ENCODE results near the gene TRPC4AP. TPM values are rescaled to one million over a fixed set of nuclear protein-coding genes. Genes with fewer than 3 reads are reported as not detected.

TRPC4AP gene
- polyA plus RNA-seq, 3 donors = 67.0 to 69.7 (median 68.9) TPM

GRCh38 chr20:34990231-34990630 lies 102.4 kb downstream of the TRPC4AP start:
- DNase-seq (ENCODE audit: low read depth in 3 of 3, low spot score in 2 of 3) = no peak

GRCh38 chr20:34989670-34990069 lies 102.9 kb downstream of the TRPC4AP start:
- DNase-seq (ENCODE audit: low read depth in 3 of 3, low spot score in 2 of 3) = no peak

GRCh38 chr20:34989118-34989517 lies 103.5 kb downstream of the TRPC4AP start:
- no peak for DNase-seq (ENCODE audit: low read depth in 3 of 3, low spot score in 2 of 3)

- no peak for DNase-seq (ENCODE audit: low read depth in 3 of 3, low spot score in 2 of 3)
These were observed 104.4 kb downstream of the TRPC4AP start for GRCh38 chr20:34988191-34988540.

- DNase-seq (ENCODE audit: low read depth in 3 of 3, low spot score in 2 of 3) = no peak
These were observed 105.1 kb downstream of the TRPC4AP start for GRCh38 chr20:34987288-34988190.

- no peak for DNase-seq (ENCODE audit: low read depth in 3 of 3, low spot score in 2 of 3)
These were observed 106.0 kb downstream of the TRPC4AP start for GRCh38 chr20:34986311-34987287.

- no peak for DNase-seq (ENCODE audit: low read depth in 3 of 3, low spot score in 2 of 3)
These were observed 106.9 kb downstream of the TRPC4AP start for GRCh38 chr20:34985461-34986310.

- no peak for DNase-seq (ENCODE audit: low read depth in 3 of 3, low spot score in 2 of 3)
These were observed 107.8 kb downstream of the TRPC4AP start for GRCh38 chr20:34984756-34985261.

- DNase-seq (ENCODE audit: low read depth in 3 of 3, low spot score in 2 of 3) = no peak
These were observed 108.4 kb downstream of the TRPC4AP start for GRCh38 chr20:34983995-34984735.

GRCh38 chr20:34983089-34983820 lies 109.4 kb downstream of the TRPC4AP start:
- DNase-seq (ENCODE audit: low read depth in 3 of 3, low spot score in 2 of 3) = no peak

GRCh38 chr20:34982270-34983088 lies 110.1 kb downstream of the TRPC4AP start:
- no peak for DNase-seq (ENCODE audit: low read depth in 3 of 3, low spot score in 2 of 3)

GRCh38 chr20:34980543-34981233 lies 111.9 kb downstream of the TRPC4AP start:
- no peak for DNase-seq (ENCODE audit: low read depth in 3 of 3, low spot score in 2 of 3)

- DNase-seq (ENCODE audit: low read depth in 3 of 3, low spot score in 2 of 3) = no peak
These were observed 113.0 kb downstream of the TRPC4AP start for GRCh38 chr20:34979366-34980153.

GRCh38 chr20:34978092-34978744 lies 114.4 kb downstream of the TRPC4AP start:
- no peak for DNase-seq (ENCODE audit: low read depth in 3 of 3, low spot score in 2 of 3)

GRCh38 chr20:34977365-34978091 lies 115.1 kb downstream of the TRPC4AP start:
- DNase-seq (ENCODE audit: low read depth in 3 of 3, low spot score in 2 of 3) = no peak

All from right renal cortex interstitium (tissue), 3 donors.